HG03378 (cell line): ENCODE measurements around the gene VPS35L.
A peak's percentile ranks its signal among the peaks of the same experiment; 100 is the strongest.

Experiments used
- ATAC-seq: cut with Tn5 transposase; IDR thresholded peaks from one replicate; pipeline ENCODE4 v1.9.1; 2021; ENCODE audit warnings: mild to moderate bottlenecking, moderate library complexity; ENCODE audit not compliant: unreplicated experiment

VPS35L gene

GRCh38 chr16:19555186-19555937 lies at the start of gene VPS35L:
TSS of gene VPS35L (plus strand) at chr16:19555703. CDS start at chr16:19555730, 27 bp downstream.
- peak; percentile 93 for ATAC-seq

- no peak for ATAC-seq
Measured at GRCh38 chr16:19506965-19507364, 48.5 kb upstream of the VPS35L start.

GRCh38 chr16:19507867-19508266 lies 47.6 kb upstream of the VPS35L start:
- no peak for ATAC-seq

- no peak for ATAC-seq
Measured at GRCh38 chr16:19512297-19512696, 43.2 kb upstream of the VPS35L start.

- no peak for ATAC-seq
Measured at GRCh38 chr16:19513377-19514053, 42.0 kb upstream of the VPS35L start.

GRCh38 chr16:19515757-19516156 lies 39.7 kb upstream of the VPS35L start:
- no peak for ATAC-seq

- ATAC-seq: no peak
Measured at GRCh38 chr16:19517424-19518089, 37.9 kb upstream of the VPS35L start.

- no peak for ATAC-seq
Measured at GRCh38 chr16:19518388-19518787, 37.1 kb upstream of the VPS35L start.

GRCh38 chr16:19520861-19521331 lies 34.6 kb upstream of the VPS35L start:
- ATAC-seq: no peak

GRCh38 chr16:19521471-19522396 lies 33.8 kb upstream of the VPS35L start, which contains the start of gene GDE1:
TSS of gene GDE1 (minus strand) at chr16:19522098. CDS start at chr16:19521964, 134 bp downstream.
- peak; percentile 68 for ATAC-seq

- no peak for ATAC-seq
Measured at GRCh38 chr16:19522397-19522732, 33.1 kb upstream of the VPS35L start.

GRCh38 chr16:19522760-19523159 lies 32.7 kb upstream of the VPS35L start:
- ATAC-seq: no peak

GRCh38 chr16:19523184-19523558 lies 32.3 kb upstream of the VPS35L start:
- no peak for ATAC-seq

- peak; percentile 61 for ATAC-seq
Measured at GRCh38 chr16:19523559-19524355, 31.7 kb upstream of the VPS35L start, which contains the start of gene CCP110. TSS of gene CCP110 (plus strand) at chr16:19523942. CDS start at chr16:19527882, 3,940 bp downstream.

GRCh38 chr16:19524356-19524615 lies 31.2 kb upstream of the VPS35L start:
- no peak for ATAC-seq

- no peak for ATAC-seq
Measured at GRCh38 chr16:19524616-19525384, 30.7 kb upstream of the VPS35L start.

GRCh38 chr16:19525385-19525723 lies 30.1 kb upstream of the VPS35L start:
- no peak for ATAC-seq

GRCh38 chr16:19527161-19527560 lies 28.3 kb upstream of the VPS35L start:
- no peak for ATAC-seq

GRCh38 chr16:19528666-19529065 lies 26.8 kb upstream of the VPS35L start:
- no peak for ATAC-seq
